ENCODE measurements around the gene IPO4.
"Not testable (repeated sequence)": the region's sequence is repeated elsewhere in the genome, so short reads cannot be mapped to it uniquely, and the experiment has no call there.

Gene IPO4

GRCh38 chr14:24219521-24219920 is 30.9 kb upstream of the IPO4 start:
- Histone ChIP-seq H3K4me1 (ENCODE audit: control insufficient read depth, insufficient read depth, low read depth, low read length) (peaks cover 7% of the 10 kb centered on the region), H4K8ac (ENCODE audit: low read length) (no peak overlapping the region)

GRCh38 chr14:24219080-24219479 is 30.5 kb upstream of the IPO4 start:
- H2BK12ac ChIP-seq (ENCODE audit: low read length in 2 of 2), result no peak overlapping the region
- H3K4me2 ChIP-seq (ENCODE audit: low read length, poor library complexity, severe bottlenecking), result no peak overlapping the region
- peaks cover 10 to 28% of the 10 kb centered on the region in 2 experiments for H3K36me3 ChIP-seq (ENCODE audit: control insufficient read depth in 1 of 2, insufficient read depth in 2 of 2, low read depth in 1 of 2, low read length in 2 of 2)
- H3K4me3 ChIP-seq (ENCODE audit: insufficient read depth in 1 of 2, low read depth in 1 of 2, low read length in 2 of 2), result no peak overlapping the region
- WGBS, result 100% methylated on average over 1 of the region's 4 CpGs
- peaks cover 7% of the 10 kb centered on the region for H3K4me1 ChIP-seq (ENCODE audit: control insufficient read depth, insufficient read depth, low read depth, low read length)
- no peak overlapping the region for H2BK120ac ChIP-seq (ENCODE audit: low read depth, low read length)
- H4K91ac ChIP-seq (ENCODE audit: low read length), result no peak overlapping the region
- H3K27me3 ChIP-seq (ENCODE audit: control insufficient read depth in 1 of 2, insufficient read depth in 1 of 2, low read length in 2 of 2), result no peaks in the 10 kb centered on the region
- H3K14ac ChIP-seq (ENCODE audit: low read length in 2 of 2), result no peak overlapping the region
- no peak overlapping the region for H3K23ac ChIP-seq (ENCODE audit: low read length in 2 of 2)
- H3K79me1 ChIP-seq (replicated peaks; ENCODE audit: low read length, poor library complexity, severe bottlenecking), result peaks cover 12% of the 10 kb centered on the region
- H2AK5ac ChIP-seq (ENCODE audit: low read length, severe bottlenecking), result no peak overlapping the region
- no peak for DNase-seq
- H4K8ac ChIP-seq (ENCODE audit: low read length), result no peak overlapping the region
- no peak overlapping the region for H2BK15ac ChIP-seq (ENCODE audit: low read depth, poor library complexity, severe bottlenecking)
- no peak overlapping the region for H2AFZ ChIP-seq (ENCODE audit: low read depth, low read length)
- H3K4ac ChIP-seq (ENCODE audit: low read depth in 1 of 2, low read length in 2 of 2), result no peak overlapping the region
- H2BK5ac ChIP-seq (ENCODE audit: low read depth, low read length, poor library complexity, severe bottlenecking), result no peak overlapping the region
- no peak overlapping the region for H3K18ac ChIP-seq (ENCODE audit: low read depth in 1 of 2, low read length in 2 of 2)
- H3K9ac ChIP-seq (ENCODE audit: low read length), result no peak overlapping the region
- H3K27ac ChIP-seq (ENCODE audit: low read length, poor library complexity, severe bottlenecking), result no peak overlapping the region
- no peaks in the 10 kb centered on the region for H3K9me3 ChIP-seq (ENCODE audit: control insufficient read depth, low read length)

More at GRCh38 chr14:24219521-24219920, 30.9 kb upstream of the IPO4 start:
- H3K14ac ChIP-seq (ENCODE audit: low read length in 2 of 2), result no peak overlapping the region
- no peak overlapping the region for H2BK12ac ChIP-seq (ENCODE audit: low read length in 2 of 2)
- no peak overlapping the region for H4K91ac ChIP-seq (ENCODE audit: low read length)
- no peak overlapping the region for H3K9ac ChIP-seq (ENCODE audit: low read length)
- H2BK120ac ChIP-seq (ENCODE audit: low read depth, low read length), result no peak overlapping the region
- H2BK15ac ChIP-seq (ENCODE audit: low read depth, poor library complexity, severe bottlenecking), result no peak overlapping the region
- DNase-seq, result no peak
- WGBS, result 100% methylated on average over 1 of the region's 3 CpGs
- no peak overlapping the region for H2AFZ ChIP-seq (ENCODE audit: low read depth, low read length)
- H3K9me3 ChIP-seq (ENCODE audit: control insufficient read depth, low read length), result no peaks in the 10 kb centered on the region
- no peak overlapping the region for H3K18ac ChIP-seq (ENCODE audit: low read depth in 1 of 2, low read length in 2 of 2)
- no peak overlapping the region for H2BK5ac ChIP-seq (ENCODE audit: low read depth, low read length, poor library complexity, severe bottlenecking)
- peaks cover 12% of the 10 kb centered on the region for H3K79me1 ChIP-seq (replicated peaks; ENCODE audit: low read length, poor library complexity, severe bottlenecking)
- no peak overlapping the region for H3K4me2 ChIP-seq (ENCODE audit: low read length, poor library complexity, severe bottlenecking)
- no peak overlapping the region for H3K23ac ChIP-seq (ENCODE audit: low read length in 2 of 2)
- no peaks in the 10 kb centered on the region for H3K27me3 ChIP-seq (ENCODE audit: control insufficient read depth in 1 of 2, insufficient read depth in 1 of 2, low read length in 2 of 2)
- no peak overlapping the region for H2AK5ac ChIP-seq (ENCODE audit: low read length, severe bottlenecking)
- H3K36me3 ChIP-seq (ENCODE audit: control insufficient read depth in 1 of 2, insufficient read depth in 2 of 2, low read depth in 1 of 2, low read length in 2 of 2), result peaks cover 10 to 28% of the 10 kb centered on the region in 2 experiments
- no peak overlapping the region for H3K4me3 ChIP-seq (ENCODE audit: insufficient read depth in 1 of 2, low read depth in 1 of 2, low read length in 2 of 2)
- H3K4ac ChIP-seq (ENCODE audit: low read depth in 1 of 2, low read length in 2 of 2), result no peak overlapping the region
- H3K27ac ChIP-seq (ENCODE audit: low read length, poor library complexity, severe bottlenecking), result no peak overlapping the region

- H3K27ac ChIP-seq (ENCODE audit: low read length, poor library complexity, severe bottlenecking); H3K4me3 ChIP-seq (ENCODE audit: insufficient read depth in 1 of 2, low read depth in 1 of 2, low read length in 2 of 2); H3K79me1 ChIP-seq (replicated peaks; ENCODE audit: low read length, poor library complexity, severe bottlenecking); H3K14ac ChIP-seq (ENCODE audit: low read length in 2 of 2); H2BK120ac ChIP-seq (ENCODE audit: low read depth, low read length); DNase-seq; H2BK12ac ChIP-seq (ENCODE audit: low read length in 2 of 2); H3K27me3 ChIP-seq (ENCODE audit: control insufficient read depth in 1 of 2, insufficient read depth in 1 of 2, low read length in 2 of 2); H3K4me2 ChIP-seq (ENCODE audit: low read length, poor library complexity, severe bottlenecking); H3K23ac ChIP-seq (ENCODE audit: low read length in 2 of 2); H3K9ac ChIP-seq (ENCODE audit: low read length); H3K9me3 ChIP-seq (ENCODE audit: control insufficient read depth, low read length); H3K18ac ChIP-seq (ENCODE audit: low read depth in 1 of 2, low read length in 2 of 2); H2BK5ac ChIP-seq (ENCODE audit: low read depth, low read length, poor library complexity, severe bottlenecking); H4K8ac ChIP-seq (ENCODE audit: low read length); H2AFZ ChIP-seq (ENCODE audit: low read depth, low read length); H2BK15ac ChIP-seq (ENCODE audit: low read depth, poor library complexity, severe bottlenecking); H4K91ac ChIP-seq (ENCODE audit: low read length); H3K4ac ChIP-seq (ENCODE audit: low read depth in 1 of 2, low read length in 2 of 2): not testable (repeated sequence)
- H3K36me3 ChIP-seq (ENCODE audit: control insufficient read depth in 1 of 2, insufficient read depth in 2 of 2, low read depth in 1 of 2, low read length in 2 of 2), result peaks cover 10 to 34% of the 10 kb centered on the region in 2 experiments
- WGBS, result no CpG with 5 or more reads among the region's 1 CpG
- H2AK5ac ChIP-seq (ENCODE audit: low read length, severe bottlenecking), result peak overlapping the region; percentile 29
- H3K4me1 ChIP-seq (ENCODE audit: control insufficient read depth, insufficient read depth, low read depth, low read length), result peaks cover 12% of the 10 kb centered on the region
Measured at GRCh38 chr14:24216876-24217275, 28.3 kb upstream of the IPO4 start.

GRCh38 chr14:24216345-24216699 is 27.7 kb upstream of the IPO4 start:
- Histone ChIP-seq H3K4me1 (ENCODE audit: control insufficient read depth, insufficient read depth, low read depth, low read length) (peaks cover 13% of the 10 kb centered on the region), H3K27ac (ENCODE audit: low read length, poor library complexity, severe bottlenecking) (peak overlapping the region; percentile 6), H4K91ac (ENCODE audit: low read length) (no peak overlapping the region), H3K4me2 (ENCODE audit: low read length, poor library complexity, severe bottlenecking) (peak overlapping the region; percentile 81), H3K9ac (ENCODE audit: low read length) (peak overlapping the region; percentile 96), H3K23ac (ENCODE audit: low read length in 2 of 2) (no peak overlapping the region), H3K36me3 (ENCODE audit: control insufficient read depth in 1 of 2, insufficient read depth in 2 of 2, low read depth in 1 of 2, low read length in 2 of 2) (peaks cover 12 to 39% of the 10 kb centered on the region in 2 experiments), H3K14ac (ENCODE audit: low read length in 2 of 2) (no peak overlapping the region), H2BK120ac (ENCODE audit: low read depth, low read length) (no peak overlapping the region), H2BK12ac (ENCODE audit: low read length in 2 of 2) (no peak overlapping the region), H4K8ac (ENCODE audit: low read length) (no peak overlapping the region), H3K4me3 (ENCODE audit: insufficient read depth in 1 of 2, low read depth in 1 of 2, low read length in 2 of 2) (peak overlapping the region in 1 of 2 experiments; percentile 97), H2AFZ (ENCODE audit: low read depth, low read length) (no peak overlapping the region), H3K18ac (ENCODE audit: low read depth in 1 of 2, low read length in 2 of 2) (no peak overlapping the region), H2BK5ac (ENCODE audit: low read depth, low read length, poor library complexity, severe bottlenecking) (no peak overlapping the region), H3K79me1 (replicated peaks; ENCODE audit: low read length, poor library complexity, severe bottlenecking) (peaks cover 13% of the 10 kb centered on the region), H2AK5ac (ENCODE audit: low read length, severe bottlenecking) (peak overlapping the region; percentile 44), H2BK15ac (ENCODE audit: low read depth, poor library complexity, severe bottlenecking) (no peak overlapping the region), H3K4ac (ENCODE audit: low read depth in 1 of 2, low read length in 2 of 2) (no peak overlapping the region), H3K27me3 (ENCODE audit: control insufficient read depth in 1 of 2, insufficient read depth in 1 of 2, low read length in 2 of 2) (no peaks in the 10 kb centered on the region), H3K9me3 (ENCODE audit: control insufficient read depth, low read length) (no peaks in the 10 kb centered on the region)
- 83% methylated on average over 2 of the region's 2 CpGs for whole genome bisulfite sequencing
- no peak for DNase-seq
